Brain pericyte (primary cell): Measurements from ENCODE around the gene ORM2.

ENCODE experiments used
- DNase-seq: peaks from one replicate; pipeline ENCODE4 v3.0.0-alpha.2; 2012; ENCODE audit warnings: low read depth, low spot score

The ORM2 gene

DNA sequence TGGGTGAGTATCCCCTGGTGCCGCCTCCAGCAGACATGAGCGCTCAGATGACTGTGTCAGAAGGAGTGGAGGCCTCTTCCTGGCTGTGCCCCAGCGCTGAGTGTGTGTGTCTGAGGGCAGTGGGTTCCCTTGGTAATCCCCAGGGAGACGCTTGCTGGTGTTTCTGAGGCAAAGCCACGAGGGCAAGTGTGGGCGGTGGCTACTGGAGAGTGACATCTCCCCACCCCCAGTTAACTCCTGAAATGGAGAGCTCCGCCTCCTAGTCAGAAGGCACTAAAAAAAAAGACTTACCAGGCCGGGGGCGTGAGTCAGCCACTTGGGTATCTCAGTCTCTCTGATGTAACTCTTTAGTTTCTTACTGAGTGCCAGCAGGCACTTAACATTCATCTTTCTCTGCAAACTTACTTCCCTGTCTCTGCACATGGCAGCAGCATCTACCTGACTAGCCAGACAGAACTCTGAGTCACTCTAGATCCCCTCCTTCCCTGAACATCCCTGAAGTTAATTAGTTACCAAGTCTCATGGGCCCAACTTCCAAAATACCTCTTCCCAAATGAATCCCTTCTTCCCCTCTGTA is 19.3 kb downstream of the ORM2 start:
- peak; percentile 66 for DNase-seq

DNA sequence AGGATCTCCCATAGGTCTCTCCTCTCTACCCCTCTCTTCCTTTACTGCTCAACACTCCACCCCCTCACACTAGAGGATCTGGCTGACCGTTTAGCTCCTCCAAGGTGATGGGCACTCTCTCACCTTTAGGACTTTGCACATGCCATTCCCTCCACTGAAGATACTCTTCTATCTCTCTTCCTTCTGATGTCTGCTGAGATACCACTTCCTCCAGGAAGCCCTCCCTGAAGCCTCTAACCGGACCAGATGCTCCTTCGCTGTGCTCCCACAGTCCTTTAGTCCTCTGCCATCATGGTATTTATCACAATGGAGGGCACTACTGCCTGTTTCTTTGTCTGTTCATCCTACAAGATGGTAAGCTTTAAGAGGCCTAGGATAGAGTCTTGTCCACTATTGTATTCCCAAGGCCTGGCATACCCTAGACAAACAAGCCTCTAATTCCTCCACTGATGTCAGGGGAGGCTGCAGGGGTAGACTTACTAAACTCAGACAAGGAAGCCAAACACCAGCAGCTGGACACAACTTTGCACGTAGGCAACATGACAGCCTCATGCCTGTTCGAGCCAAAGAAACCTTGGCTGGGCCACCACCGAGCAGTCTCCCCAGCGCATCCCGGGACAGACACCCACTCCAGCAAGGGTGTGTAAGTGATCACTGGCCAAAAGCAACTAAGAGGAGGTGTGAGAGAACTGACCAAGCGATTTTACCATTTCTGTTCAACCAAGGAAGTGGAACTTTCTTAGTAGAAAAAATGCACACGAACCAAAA is 20.2 kb downstream of the ORM2 start:
- no peak for DNase-seq

DNA sequence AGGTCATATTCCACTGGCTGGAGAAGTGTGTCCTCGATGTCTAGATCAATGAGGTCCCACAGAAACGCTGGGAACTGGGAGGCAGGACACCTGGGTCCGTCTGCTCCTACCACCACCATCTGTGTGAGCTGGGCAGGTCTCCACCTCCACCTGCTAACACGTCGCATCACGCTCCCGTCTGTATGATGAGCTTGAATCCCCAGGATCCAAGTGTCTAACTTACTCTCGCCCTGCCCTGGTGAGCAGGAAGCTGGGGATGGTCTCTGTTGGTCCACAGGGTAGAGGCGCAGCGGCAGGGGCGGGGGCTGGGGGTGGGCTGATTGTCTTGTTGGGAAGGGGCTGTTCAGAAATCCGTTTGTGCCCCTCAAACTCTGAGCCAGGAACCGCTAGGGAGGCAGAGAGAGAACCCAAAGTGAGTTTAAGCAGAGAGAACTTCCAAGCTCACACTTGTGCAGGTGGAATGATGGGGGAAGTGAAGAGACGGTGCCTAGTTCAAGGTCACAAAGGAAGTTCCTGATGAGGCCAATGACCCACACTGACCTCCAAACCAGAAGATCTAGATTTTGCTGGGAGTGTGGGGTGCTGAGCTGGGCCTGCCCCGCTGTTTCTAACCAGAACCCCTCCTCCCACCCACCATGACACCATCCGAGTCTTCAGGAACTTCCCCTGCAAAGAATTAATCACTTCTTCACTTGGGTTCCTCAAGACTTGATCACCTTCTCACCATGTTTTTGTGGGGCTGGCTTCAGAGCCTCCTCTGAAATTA is 21.1 kb downstream of the ORM2 start:
- no peak for DNase-seq

GRCh38 chr9:114351932-114352331 is 22.3 kb downstream of the ORM2 start:
- no peak for DNase-seq

DNA sequence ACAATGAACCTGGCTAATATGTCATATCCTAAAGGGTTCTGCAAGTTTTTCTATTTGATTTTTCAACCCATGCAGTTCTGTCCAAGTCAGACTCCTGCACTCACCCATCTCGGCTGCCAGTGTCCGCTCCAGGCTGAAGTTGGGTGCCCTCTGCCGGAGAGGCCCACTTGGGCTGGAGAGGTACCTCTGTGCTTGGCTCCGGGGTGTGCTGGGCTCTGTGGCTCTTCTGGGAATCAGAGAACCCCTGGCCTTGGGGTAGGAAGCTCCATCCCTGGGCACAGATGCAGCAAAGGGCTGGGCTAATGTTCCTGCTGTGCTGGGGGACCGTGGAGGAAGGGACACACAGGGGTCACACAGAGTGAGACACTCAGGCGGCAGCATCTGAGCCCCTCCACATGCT is 26.2 kb downstream of the ORM2 start:
- no peak for DNase-seq

DNA sequence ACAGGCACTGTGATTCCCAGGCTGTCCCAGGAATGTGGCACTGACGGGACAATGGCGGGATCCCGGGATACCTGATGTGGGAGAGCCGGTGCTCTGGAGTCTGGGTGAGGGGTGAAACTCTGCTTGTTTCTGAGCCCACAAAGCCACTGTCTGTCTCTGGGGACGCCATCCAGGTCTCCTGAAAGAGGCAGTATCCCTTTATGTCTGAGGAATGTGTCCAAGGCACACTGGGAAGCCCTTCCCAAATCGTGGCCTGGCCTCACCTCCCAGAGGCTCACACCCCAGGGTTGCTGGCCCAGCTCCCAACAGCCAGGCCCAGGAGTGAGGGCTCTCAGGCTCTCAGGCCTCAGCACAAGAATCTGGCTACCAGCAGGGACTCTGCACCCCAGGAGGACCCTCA is 27.1 kb downstream of the ORM2 start:
- DNase-seq = no peak

DNA sequence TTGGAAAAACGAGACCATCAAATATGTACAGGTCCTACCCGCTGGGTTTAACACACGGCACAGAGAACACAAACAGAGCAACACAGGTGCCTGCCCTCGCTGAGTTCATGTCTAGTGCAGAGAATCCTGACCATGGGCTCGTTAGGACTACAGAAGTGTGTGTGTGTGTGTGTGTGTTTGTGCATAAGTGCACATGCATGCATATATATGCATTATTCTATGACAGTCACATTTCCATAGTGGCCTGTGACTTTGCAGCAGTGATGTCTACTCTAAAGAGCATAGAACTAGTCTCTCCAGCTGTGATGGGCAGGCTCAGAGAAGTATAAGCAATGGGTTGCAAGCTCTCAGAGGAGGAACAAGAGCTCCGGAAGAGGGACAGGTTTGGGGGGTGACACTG is 27.7 kb downstream of the ORM2 start:
- DNase-seq = no peak

GRCh38 chr9:114357911-114358328 is 28.3 kb downstream of the ORM2 start:
- no peak for DNase-seq

DNA sequence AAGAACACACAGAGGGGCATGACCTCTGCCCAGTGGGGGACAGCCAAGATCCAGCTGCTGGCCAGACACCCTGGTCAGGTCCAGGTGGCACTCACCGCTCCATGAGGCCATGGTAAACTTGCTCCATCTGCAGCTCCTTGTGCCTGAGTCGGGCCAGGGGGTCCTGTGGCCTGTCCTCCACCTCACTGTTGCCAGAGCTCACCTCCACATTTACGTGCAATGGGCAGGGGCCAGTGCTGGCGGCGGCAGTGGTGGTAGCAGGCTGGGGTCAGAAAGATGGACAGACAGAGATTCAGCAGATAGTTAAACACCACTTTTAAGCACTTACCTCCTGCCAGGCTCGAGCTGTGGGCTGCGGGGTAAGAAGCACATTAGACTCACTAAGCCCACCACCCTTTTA is 30.1 kb downstream of the ORM2 start:
- no peak for DNase-seq

- DNase-seq = no peak
Observed at GRCh38 chr9:114361542-114361941, 31.9 kb downstream of the ORM2 start.

DNA sequence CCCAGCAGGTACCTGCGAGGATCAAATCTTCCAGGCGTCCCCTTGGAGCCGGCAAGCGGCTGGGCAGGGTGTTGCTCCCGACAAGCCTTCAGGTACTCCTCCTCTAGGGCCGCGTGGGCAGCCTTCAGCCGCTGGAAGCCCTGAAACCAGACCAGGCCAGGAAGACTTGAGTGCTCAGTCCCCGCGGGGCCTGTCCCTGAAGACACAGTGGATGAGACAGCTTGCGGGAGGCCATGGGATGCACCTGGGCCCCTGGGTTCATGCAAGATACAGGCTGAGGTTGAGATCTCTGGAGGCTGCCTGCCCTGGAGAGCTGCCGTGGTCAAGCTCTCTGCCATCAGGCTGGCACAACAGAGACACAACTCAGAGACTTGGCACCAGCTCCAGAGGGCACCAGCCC is 32.7 kb downstream of the ORM2 start:
- DNase-seq = no peak

GRCh38 chr9:114363424-114363823 is 33.8 kb downstream of the ORM2 start:
- no peak for DNase-seq

DNA sequence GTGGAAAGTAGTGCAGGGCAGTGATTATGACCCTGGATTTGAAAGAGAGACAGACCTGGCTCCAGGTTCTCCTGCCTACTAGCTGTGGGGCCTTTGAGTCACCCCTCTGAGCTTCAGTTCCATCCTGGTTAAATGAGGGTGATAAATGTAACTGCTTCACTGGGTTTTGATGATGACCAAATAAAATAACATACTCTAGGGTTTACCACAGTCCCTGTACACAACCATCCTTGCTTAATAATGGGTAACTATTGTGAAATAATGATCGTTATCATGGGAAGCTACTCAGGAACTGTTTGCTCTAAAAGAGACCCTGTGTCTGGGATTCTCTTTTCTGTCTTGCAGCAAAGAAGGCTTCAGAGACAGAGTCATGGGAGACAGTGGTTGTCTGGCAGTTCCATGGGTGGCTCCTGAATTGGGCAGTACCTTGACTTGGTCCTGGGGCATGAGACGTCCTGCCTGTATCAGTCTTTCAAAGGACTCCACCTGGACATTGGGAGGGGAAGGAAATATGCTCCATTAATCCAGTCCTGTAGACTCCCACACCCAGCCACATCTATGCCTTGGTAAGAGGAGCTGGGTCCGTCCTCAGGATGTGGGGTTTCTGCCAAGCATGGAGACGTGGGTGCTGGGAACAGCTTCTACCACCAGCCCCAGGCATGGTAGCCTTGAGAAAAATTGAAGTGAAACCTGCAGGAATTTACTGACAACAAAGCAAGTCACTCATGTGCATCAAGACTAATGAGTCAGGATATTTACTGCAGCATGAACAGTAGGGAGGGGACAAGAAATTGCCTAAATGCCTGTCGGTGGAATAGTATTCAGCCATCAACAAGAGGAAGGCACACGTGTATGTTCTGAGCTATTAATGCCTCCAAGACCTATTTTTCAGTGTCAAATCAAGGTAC is 34.7 kb downstream of the ORM2 start:
- DNase-seq = no peak

DNA sequence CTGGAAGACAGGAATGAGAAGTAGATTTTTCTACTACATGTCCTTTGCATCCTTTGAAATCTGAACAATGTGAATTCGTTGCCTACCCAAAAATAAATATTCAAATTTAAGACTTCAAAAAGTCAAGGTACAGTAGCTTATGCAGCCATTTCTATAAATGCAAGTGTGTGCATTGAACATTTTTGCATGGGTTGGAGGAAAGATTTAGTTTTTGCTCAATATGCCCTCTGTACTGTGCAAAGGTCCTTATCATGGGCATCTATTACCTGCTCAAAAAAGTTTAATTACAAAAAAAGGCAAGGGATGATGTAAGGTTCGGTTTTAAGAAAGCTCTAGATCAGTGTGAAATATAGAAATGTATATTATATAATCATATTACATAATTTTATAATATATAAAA is 35.5 kb downstream of the ORM2 start:
- DNase-seq = no peak

GRCh38 chr9:114366334-114367128 is 36.9 kb downstream of the ORM2 start:
- DNase-seq = peak; percentile 40

DNA sequence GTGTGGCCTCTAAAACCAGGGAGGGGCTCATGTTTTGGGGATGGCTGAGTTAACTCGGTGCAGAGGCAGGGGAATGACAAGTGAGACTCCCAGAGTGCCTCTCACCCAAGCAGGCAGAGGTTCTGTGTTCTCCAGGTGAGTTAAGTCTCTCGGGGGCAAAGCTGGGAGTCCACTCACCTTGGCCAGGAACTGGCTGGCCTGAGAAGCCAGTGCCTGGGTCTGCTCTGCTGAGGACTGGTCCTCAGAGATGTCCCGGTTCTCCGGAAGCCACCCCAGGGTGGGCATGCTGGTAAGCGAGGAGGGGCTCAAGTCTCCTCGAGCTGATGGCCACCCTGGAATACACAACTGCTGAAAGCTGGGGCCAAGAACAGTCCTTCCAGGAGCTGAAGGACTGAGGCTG is 37.7 kb downstream of the ORM2 start:
- no peak for DNase-seq

DNA sequence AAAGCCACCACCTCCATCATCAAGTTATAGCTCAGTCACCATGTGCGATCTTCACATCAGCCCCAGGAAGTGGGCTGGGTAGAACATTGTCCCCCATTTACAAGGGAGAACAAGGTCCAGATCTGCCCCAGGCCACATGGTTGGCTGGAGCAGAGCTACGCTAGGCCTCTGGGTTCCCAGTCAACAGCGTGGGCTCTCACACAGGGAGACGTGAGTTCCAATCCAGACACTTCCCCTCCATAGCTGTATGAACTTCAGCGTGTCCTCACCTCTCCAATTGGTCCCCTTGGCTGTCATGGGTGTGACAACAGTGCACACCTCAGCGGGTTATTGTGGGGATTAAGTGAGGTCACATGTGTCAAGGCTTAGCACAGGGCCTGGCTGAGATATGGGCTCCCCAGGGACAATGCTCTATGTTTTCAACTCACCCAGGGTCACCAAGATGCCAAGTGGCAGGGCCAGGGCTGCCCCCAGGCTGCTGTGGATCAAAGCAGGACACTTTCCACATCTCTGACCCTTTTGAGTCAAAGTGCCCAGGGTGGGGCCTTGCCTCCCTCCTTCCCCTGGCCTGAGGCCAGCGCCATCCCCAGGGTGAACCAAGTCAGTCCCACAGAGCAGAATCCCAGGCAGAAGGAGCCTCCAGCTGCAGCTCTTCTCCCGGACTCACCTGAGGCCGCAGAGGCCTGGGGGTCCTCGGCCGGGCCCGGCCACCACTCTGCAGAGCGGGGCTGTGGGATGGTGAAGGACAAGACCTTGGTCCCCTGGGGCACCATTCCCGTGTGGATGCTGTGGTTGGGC is 38.3 kb downstream of the ORM2 start:
- no peak for DNase-seq

DNA sequence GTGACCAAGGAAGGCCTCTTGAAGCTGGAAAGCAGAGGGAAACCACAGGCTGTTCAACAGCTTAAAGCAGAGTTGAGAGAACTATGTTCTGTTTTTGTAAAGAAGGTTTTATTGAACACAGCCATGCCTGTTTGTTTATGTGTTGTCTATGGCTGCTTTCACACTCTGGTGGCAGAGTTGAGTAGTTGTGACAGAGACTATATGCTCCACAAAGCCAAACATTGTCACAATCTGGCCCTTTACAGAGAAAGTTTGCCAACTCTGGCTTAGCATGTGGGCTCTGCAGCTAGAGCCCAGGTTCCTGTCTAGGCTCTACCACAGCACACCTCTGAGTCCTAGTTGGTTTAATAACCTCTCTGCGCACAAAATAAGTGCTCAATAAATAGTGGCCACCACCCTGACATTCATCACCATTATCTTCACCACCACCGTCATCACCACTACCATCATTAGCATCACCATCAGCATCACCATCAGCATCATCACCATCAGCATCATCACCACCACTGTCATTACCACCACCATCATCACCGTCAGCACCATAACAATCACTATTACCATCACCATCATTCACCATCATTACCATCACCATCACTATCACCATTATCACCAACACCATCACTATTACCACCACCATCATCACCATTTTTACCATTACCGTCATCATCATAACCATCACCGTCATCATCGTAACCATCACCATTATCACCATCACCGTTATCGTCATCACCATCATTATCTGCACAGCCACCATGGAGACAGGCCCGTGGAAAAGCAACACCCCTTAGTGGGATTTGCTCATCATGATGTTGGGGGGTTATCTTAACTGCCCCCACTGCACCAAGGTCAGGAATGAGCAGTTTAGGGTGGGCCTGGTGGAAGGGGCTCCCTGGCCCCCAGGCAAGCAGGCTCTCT is 39.8 kb downstream of the ORM2 start:
- DNase-seq = no peak
